OCI-LY3 (cell line): ENCODE results near the gene PAXX.

Experiments used
- H2AFZ ChIP-seq: fragments of 200-600, 300-600 bp; shearing (Covaris generic); 2 replicates; pipeline ENCODE4 v1.6.0; 2014; ENCODE audit warnings: antibody characterized with exemption, low read depth, low read length
- H3K27ac ChIP-seq: fragments of 200-600, 300-600 bp; sonication (generic); 2 replicates; pipeline ENCODE4 v1.5.1; 2014; ENCODE audit warnings: mild to moderate bottlenecking, low read length, moderate library complexity, mixed read lengths
- H3K27me3 ChIP-seq: fragments of 200-600, 300-600 bp; sonication (generic); 2 replicates; pipeline ENCODE4 v1.6.1; 2014; ENCODE audit warnings: low read depth, low read length, mixed read lengths
- H3K36me3 ChIP-seq: fragments of 200-600, 300-600 bp; sonication (generic); replicated peaks from 2 replicates; pipeline ENCODE3; 2014; ENCODE audit warnings: low read depth, low read length, mixed read lengths
- H3K4me1 ChIP-seq: fragments of 300-600, 200-600 bp; sonication (generic); 2 replicates; pipeline ENCODE4 v1.6.1; 2014; ENCODE audit warnings: low read length, mixed read lengths
- H3K4me2 ChIP-seq: fragments of 200-600, 300-600 bp; sonication (generic); 2 replicates; pipeline ENCODE4 v1.6.1; 2014; ENCODE audit warnings: low read length, mixed read lengths
- H3K4me3 ChIP-seq: fragments of 300-600, 200-600 bp; sonication (generic); 2 replicates; pipeline ENCODE4 v1.5.1; 2014; ENCODE audit warnings: antibody characterized with exemption, mild to moderate bottlenecking, low read length, moderate library complexity
- H3K79me2 ChIP-seq: fragments of 300-600, 200-600 bp; shearing (Covaris generic); 2 replicates; pipeline ENCODE4 v1.6.1; 2014; ENCODE audit warnings: mild to moderate bottlenecking, low read length, mixed read lengths
- H3K9ac ChIP-seq: fragments of 300-600, 200-600 bp; shearing (Covaris generic); 2 replicates; pipeline ENCODE4 v1.6.0; 2014; ENCODE audit warnings: mild to moderate bottlenecking, low read length, moderate library complexity
- H3K9me3 ChIP-seq: fragments of 200-600, 300-600 bp; shearing (Covaris generic); 2 replicates; pipeline ENCODE4 v1.6.1; 2014; ENCODE audit warnings: low read length, mixed read lengths; ENCODE audit not compliant: insufficient read depth
- H4K20me1 ChIP-seq: fragments of 200-600, 300-600 bp; sonication (generic); 2 replicates; pipeline ENCODE4 v1.6.1; 2016; ENCODE audit warnings: low read length, mixed read lengths; ENCODE audit not compliant: insufficient read depth
- CTCF ChIP-seq: fragments of 200-600, 300-600 bp; sonication (generic); IDR thresholded peaks from 2 replicates; pipeline ENCODE4 v1.5.1; 2014; ENCODE audit warnings: antibody characterized with exemption, low read length, low read depth
- EZH2phosphoT487 ChIP-seq: fragments of 200-600 bp; shearing (Covaris generic); IDR thresholded peaks from 2 replicates; pipeline ENCODE4 v1.6.1; 2018; ENCODE audit warnings: antibody characterized with exemption, mixed run types, low read depth

The PAXX gene

GRCh38 chr9:136972335-136972734 is 19.9 kb upstream of the PAXX start:
- Histone ChIP-seq H3K9me3 (no peaks in the 10 kb centered on the region), H3K9ac (no peak overlapping the region), H4K20me1 (no peaks in the 10 kb centered on the region), H3K79me2 (no peaks in the 10 kb centered on the region), H2AFZ (no peak overlapping the region), H3K27ac (no peak overlapping the region), H3K36me3 (no peaks in the 10 kb centered on the region), H3K27me3 (peaks cover 8% of the 10 kb centered on the region; the same call in 1 of the 2 replicates), H3K4me2 (no peak overlapping the region), H3K4me3 (no peak overlapping the region), H3K4me1 (no peaks in the 10 kb centered on the region)
- TF ChIP-seq EZH2phosphoT487 (no peak), CTCF (no peak)

DNA sequence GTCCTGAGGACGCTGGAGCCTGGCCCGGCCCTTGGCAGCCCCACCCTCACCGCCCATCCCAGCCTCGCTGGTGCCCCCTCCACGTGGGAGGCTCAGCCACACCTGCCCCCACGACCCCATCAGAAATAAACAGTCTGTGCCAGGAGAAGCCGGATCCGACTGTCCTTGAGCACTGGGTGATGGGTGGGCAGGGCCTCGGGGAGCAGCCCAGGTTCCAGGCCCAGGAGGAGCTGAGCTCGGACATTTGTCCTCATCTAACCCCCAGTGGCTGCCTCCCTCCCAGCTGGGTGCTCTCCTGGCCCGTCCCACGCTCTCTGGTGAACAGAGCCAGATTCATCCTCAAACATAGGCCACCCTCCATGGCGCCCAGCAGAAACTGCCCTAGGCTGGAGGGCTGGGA is 19.5 kb upstream of the PAXX start:
- no peak overlapping the region for H3K9ac ChIP-seq
- H3K4me1 ChIP-seq, result no peaks in the 10 kb centered on the region
- H3K27me3 ChIP-seq, result peaks cover 8% of the 10 kb centered on the region; the same call in 1 of the 2 replicates

GRCh38 chr9:136973618-136974617 is 18.3 kb upstream of the PAXX start:
- H3K4me2 ChIP-seq, result no peak overlapping the region

More for the DNA sequence above, 19.5 kb upstream of the PAXX start:
- no peak for TF ChIP-seq CTCF
- TF ChIP-seq EZH2phosphoT487, result no peak
- Histone ChIP-seq H3K9me3 (no peaks in the 10 kb centered on the region), H3K79me2 (no peaks in the 10 kb centered on the region), H2AFZ (no peak overlapping the region), H3K36me3 (no peaks in the 10 kb centered on the region), H4K20me1 (no peaks in the 10 kb centered on the region), H3K4me2 (no peak overlapping the region), H3K27ac (no peak overlapping the region), H3K4me3 (no peak overlapping the region)

More at GRCh38 chr9:136973618-136974617, 18.3 kb upstream of the PAXX start:
- H3K9ac ChIP-seq, result no peak overlapping the region
- no peak overlapping the region for H3K27ac ChIP-seq
- H3K79me2 ChIP-seq, result no peaks in the 10 kb centered on the region
- H2AFZ ChIP-seq, result no peak overlapping the region
- no peak for TF ChIP-seq CTCF
- no peak for TF ChIP-seq EZH2phosphoT487
- H3K4me1 ChIP-seq, result no peaks in the 10 kb centered on the region
- no peaks in the 10 kb centered on the region for H3K36me3 ChIP-seq
- no peak overlapping the region for H3K4me3 ChIP-seq
- H4K20me1 ChIP-seq, result no peaks in the 10 kb centered on the region
- H3K9me3 ChIP-seq, result no peaks in the 10 kb centered on the region
- H3K27me3 ChIP-seq, result peaks cover 8% of the 10 kb centered on the region; the same call in 1 of the 2 replicates
